NOMO-1 treated with dmso at 0.1 percent for 144 hours (cell line): Measurements from ENCODE around the gene CDH9.
"Not testable (repeated sequence)": the region's sequence is repeated elsewhere in the genome, so short reads cannot be mapped to it uniquely, and the experiment has no call there.

Experiments used
- DNase-seq: peaks from one replicate; lab custom pipeline; 2025; ENCODE audit not compliant: unreplicated experiment; lab: John Stamatoyannopoulos, UW

Gene CDH9

DNA sequence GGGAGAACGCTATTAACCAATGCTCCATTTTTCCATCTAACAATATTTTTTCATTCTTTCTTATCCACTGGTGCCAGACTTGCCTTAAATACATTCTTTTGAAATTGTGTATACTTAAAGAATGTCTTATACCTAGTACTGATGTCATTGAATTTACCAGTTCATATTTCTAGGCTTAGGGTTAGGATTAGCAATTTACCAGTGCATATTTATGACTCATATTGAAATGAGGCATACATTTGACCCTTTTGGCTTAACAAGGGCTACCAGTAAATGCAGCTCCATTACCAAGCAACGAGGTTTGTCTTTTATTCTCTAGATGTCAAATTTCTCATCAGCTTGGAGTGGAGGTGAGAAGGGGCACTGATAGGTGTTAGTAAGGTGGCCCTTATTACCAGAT, 89.5 kb downstream of the CDH9 start:
- no peak for DNase-seq

DNA sequence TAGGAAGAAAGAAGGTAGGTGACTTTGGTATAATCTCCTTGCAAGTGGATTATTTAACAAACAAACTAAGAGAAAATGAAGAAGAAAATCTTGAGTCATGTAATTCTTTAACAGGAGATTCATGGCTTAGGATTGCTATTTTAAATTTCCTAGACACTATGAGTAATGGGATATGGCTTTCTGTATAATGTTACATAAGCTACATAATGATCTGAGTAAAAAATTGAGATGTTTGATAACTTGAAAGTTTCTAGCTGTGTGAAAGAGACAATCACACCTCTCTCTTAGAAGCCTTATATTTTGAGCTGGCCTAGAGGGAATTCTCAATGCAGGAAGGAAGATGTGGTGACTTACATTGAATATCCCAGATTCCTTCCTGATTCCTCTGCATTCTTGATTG, 92.5 kb downstream of the CDH9 start:
- no peak for DNase-seq

DNA sequence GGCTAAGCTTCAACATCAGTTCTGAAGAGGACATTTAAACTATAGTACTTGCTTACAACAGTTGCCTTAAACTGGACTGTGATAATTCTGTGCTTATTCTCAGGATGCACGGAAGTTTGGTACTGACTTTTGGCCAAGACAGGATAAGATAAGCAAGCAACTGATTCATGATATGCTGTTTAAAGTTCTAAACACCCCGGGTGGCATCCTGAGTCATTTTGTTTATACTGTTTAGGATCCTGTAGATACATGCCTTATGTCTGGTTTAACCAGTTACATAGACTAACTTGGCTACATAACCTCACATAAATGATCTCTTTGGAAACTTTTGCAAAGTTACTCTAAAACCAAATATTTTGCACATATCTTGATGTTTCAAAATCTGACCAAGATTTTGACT, 95.9 kb downstream of the CDH9 start:
- DNase-seq, result no peak

DNA sequence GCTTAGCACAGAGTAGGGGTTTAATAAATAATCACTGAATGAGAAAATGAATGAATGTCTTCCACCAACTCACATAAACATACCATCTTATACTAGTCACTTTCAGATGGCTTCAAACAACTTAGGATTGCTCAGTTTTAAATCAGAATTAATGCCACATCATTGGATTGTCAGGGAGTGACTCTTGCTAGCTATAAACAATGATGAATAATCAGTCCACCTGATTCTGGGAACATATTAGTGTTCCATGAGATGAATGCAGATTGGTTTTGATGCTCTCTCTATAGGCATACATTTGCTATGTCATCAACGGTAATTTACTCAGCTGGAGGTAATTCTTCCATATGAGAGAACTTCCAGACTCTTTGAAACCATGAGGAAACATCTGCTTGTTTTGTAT, 97.4 kb downstream of the CDH9 start:
- DNase-seq, result no peak

DNA sequence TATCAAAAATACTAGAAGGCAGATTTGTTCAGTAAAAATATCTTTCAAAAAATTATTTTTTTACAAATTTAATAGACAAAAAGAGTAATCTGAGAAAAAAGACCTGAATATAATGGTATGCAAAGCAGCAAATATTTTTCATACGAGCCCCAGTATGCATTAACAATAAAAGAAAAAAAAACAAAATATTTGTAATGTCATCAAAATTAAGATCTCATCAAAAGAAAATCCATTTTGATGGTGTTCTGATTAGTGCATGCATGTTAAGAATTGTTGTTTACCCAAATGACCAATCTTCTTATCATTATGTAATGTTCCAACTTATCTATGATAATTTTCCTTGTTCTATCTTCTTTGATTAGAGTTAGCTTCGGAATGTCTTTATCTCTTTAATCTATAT, 106.1 kb downstream of the CDH9 start:
- no peak for DNase-seq

DNA sequence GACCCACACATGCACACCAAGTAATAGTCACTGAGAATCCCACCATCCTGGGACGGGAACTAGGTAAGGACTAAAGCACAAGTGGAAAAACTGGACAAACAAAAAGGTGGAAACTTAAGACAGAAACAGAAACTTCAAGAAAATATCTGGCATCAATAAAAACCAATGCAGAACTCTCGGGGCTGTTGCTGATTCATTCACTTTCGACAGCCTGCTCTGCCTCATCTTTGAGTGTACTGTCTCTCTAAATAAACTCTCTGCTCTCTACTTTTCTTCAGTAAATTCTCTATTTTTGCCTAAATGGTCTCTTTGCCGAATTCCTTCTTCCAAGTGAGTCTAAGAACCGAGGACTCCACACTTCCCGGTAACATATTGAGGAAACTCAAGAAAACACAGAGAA, 116.9 kb downstream of the CDH9 start:
- no peak for DNase-seq

DNA sequence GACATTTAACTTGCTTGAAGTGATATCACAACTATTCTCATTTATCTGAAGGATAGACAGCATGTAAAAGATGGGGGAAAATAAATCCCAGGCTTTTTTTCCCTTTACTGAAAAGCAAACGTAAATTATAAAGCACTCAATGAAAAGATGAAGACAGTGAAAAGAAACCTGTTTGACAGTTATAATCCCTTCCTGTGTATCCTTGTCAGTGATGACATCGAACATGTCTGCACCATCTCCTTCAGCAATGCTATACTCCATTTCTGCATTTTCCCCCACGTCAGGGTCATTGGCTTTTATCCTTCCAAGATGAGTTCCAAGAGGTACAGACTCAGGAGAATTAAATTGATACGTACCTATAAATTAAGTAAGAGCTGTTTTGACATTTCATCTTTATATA, 134.9 kb downstream of the CDH9 start:
- no peak for DNase-seq

DNA sequence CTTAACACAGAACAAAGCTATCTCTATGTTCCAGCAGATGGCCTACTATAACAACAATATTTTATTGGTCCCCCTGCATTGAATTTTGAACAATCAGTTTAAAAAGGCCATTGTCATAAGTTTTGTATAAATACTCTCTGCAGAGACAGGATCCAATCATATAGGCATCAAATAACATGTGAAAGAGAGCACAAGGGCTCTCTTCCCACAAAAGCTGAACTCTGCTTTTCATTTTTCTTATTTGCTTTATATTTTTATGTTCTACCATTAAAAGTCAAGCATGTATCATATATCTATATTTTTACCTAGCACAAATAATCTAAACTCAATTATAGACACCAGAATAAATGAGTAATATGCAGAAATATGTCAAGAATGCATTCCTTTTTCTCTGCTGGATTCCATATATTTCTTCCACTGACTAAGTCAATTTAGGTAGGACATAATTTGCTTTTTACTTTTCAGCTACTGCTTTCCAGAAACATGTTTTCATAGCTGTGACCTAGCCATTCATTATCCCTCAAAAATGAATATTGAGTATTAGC, 143.6 kb downstream of the CDH9 start:
- DNase-seq, result no peak

DNA sequence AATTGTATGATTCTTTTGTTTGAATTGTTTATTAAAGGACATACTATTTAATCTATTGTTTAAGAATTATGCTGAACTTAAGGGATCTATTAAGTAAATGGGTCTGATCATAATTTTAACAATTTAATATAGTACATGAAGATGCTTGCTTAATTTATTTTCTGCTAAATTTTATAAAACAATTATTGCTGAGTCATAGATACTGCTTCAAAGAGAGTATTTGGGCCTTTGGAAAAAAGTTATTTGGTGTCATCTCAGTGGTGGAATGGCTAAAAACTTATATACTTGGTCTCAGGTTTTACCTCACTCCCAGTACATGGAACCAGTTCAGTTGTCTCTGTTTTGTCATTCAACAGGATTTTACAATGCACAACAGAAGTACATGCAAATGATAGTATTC, 145.3 kb downstream of the CDH9 start:
- no peak for DNase-seq

DNA sequence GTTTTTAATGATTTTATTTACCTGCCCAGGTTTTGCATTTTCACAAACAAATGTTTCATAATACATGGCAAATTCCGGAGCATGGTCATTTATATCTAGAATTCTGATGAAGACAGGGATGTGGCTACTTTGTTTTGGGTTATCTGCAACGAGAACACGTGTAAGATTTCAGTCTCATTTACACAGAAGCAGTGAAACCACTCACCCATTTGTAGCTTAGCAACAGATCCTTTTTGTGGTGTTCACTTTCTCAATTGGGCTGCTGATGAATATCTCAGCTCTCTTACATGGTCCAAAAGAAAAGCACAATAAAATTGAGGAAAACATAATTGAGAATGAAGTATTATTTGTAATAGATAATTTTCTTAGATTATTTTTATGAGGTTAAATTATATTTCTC, 148.6 kb downstream of the CDH9 start:
- DNase-seq, result no peak

DNA sequence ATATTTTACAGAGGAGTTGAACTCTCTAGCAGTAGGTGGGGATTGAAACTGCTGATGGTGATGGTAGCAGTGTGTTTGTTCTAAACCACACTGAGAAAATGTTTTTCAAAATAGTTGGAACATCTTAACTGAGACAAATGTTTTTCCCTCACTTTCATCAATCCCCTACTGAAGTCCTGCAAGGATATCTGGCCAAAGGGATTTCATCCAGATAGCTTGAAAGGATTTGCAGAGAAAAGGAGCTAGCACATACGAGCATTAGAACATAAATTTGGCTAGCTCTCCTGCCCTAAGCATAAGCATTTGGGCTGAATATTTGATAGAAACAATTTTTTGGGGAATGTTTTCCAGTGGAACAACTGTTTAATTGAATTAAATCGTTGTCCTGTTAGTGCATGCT, 153.9 kb downstream of the CDH9 start:
- no peak for DNase-seq

DNA sequence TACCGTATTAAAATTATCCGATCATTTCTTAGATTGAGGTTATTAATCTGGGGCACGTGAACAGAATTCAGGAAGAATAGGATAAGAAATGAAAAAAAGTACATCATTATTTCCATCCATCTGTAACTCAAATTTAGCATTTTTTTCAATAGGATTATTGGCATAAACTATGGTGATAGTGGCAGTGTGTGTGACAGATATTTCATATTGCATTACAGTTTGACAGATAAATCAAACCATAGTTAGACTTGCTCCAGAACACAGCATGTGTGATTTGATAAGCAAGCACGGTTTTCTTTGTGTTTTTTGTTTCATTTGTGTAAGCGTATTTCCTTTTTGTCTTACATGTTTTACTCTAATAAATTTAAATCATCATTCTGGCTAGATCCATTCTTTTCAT, 155.0 kb downstream of the CDH9 start:
- no peak for DNase-seq

DNA sequence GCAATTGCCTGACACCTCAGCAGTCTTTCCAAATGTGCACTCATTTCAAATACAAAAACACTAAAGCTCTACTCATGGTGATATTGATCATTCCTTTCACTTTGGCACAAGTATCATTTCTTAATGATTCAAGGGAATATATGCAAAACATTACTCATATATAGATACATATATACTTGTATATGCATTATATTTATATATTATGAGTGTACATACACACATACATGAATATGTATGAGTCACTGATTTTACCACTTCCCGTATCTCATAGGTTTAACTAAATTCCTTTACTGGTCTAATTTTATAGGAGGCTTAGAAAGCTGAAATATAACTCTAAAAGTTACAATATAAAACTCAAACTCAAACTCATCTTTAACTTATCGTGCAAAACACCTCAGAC, 156.5 kb downstream of the CDH9 start:
- no peak for DNase-seq

DNA sequence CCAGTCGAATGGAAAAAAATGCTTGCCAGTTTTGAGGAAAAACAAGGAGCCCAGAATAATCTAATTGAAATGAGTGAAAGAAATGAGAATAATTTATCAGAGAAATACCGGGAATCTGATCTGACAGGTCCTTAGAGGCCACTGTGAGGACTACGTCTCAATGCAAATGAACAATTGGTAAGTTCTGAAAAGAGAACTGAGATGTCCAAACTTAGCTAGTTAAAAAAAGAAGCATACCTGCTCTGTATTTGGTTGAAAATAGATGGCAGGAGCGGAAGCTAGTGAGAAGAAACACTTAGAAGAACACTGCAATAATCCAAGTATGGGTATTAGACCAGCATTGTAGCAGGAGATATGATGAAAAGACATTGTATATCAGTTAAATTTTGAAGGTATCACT, 161.2 kb downstream of the CDH9 start:
- no peak for DNase-seq

DNA sequence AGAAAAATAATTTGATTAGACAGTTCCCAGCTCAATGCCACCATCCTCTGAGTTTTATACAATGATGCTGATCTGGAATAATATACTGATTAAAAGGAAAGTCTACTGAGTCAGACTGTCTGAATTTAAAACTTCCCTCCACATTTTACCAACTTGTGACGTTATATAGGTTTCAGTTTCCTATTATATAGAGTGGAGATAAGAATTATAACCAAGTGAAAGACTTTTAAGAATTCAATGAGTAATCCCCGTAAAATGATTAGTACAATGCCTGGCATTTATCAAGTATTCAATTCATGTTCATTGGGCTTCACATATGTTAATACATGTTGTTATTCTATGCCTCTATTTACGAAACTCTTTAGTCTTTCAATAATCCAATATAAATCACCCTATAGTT, 166.0 kb downstream of the CDH9 start:
- DNase-seq, result no peak

DNA sequence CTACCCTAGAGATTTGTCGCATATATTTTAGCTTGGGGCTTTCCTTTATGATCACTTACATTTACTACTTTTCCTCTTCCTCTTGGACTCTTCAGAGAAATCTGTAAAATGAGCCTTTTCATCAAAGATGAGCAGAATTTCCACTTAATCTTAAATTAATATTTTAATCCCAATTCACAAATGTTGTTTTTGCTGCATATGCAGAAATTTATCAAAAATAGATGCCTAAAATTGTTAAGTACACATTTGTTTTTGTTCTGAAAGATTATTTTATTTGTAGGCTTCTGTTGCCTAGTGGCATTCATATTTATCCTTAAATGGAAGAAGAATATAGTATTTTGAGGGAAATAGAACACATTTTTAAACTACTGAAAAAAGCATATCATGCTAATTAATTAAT, 168.6 kb downstream of the CDH9 start:
- DNase-seq, result no peak

DNA sequence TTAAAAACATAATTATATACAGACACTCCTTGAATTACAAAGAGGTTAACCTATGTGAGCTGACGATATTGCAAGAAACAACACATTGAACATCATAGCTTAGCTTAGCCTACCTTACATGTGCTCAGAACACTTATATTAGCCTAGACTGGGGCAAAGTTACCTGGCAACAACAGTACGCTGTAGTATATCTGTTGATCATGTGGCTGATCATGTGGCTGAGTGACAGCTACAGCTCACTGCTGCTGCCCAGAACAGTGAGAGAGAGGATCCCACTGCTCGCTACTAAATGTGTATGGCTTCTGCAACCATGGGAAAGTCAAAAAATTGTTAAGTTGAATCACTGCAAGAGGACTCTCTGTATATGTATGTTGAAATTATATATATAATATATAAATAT, 169.9 kb downstream of the CDH9 start:
- no peak for DNase-seq

DNA sequence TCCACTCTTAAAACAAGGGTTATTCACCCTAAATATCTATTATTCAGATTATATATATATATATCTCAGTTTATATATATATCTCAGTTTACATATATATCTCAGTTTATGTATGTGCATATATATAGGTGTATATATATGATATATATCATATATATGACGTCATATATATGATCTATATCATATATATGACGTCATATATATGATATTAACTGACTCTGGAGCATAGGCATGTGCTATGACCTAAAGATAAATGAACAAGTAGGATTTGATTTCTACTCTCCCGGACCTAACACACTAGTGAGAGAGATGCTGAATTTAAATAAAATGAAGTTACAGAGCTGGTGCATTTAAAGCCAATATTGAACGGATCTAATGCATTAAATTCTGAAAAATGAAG, 174.3 kb downstream of the CDH9 start:
- DNase-seq, result no peak

DNA sequence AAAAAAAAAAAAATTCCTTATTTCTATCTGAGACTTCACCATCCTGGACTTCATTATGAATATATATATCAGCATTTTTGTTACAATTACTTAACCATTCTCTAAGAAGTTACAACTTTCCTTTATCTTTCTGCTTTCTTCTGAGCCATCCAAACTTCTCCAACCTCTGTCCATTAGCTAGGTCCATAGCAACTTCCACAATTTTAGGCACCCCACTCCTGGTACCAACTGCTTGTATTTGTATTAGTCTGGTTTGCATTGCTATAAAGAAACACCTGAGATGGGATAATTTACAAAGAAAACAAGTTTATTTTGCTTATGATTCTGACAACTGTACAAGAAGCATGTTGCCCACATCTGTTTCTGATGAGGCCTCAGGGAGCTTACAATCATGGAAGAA, 182.1 kb downstream of the CDH9 start:
- no peak for DNase-seq

DNA sequence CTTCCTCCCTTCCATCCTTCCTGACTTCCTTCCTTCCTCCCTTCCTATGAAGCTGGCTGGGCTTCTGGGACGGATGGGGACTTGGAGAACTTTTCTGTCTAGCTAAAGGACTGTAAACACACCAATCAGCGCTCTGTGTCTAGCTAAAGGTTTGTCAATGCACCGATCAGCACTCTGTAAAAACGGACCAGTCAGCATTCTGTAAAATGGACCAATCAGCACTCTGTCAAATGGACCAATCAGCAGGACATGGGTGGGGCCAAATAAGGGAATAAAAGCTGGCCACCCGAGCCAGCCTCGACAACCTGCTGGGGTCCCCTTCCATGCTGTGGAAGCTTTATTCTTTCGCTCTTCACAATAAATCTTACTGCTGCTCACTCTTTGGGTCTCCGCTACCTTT, 185.9 kb downstream of the CDH9 start:
- not testable (repeated sequence) for DNase-seq

DNA sequence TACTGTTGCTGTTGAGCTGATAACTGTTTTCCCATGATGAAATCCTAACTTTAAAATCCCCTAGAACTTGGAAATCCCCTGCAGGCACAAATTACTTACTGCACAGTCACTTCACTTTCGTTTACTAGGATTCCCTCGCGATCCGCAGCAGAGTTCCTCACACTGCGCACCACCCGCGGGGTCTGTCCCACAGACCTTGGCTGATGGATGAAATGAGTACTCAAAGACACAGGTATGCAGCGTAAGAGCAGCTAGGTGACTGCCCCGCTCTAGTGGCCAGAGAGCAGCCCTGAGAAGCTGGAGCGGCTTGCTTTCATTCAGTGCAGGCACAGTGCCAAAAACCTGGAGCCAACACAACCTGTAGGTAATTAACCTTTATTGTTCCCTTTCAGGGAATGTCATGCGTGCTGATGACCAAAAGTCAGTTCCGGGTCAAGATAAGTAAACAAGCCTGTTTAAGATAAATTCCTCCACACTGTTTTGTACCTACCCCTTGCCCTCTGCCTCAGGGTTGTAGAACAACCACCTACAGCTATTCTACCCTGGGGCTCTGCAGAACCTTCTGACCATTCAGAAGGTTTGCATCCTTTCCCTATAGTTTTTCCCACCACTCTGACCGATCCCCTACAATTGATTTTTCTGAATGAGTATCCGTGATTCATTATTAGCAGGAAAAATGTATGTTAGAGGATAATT, 191.2 kb downstream of the CDH9 start:
- DNase-seq, result no peak

DNA sequence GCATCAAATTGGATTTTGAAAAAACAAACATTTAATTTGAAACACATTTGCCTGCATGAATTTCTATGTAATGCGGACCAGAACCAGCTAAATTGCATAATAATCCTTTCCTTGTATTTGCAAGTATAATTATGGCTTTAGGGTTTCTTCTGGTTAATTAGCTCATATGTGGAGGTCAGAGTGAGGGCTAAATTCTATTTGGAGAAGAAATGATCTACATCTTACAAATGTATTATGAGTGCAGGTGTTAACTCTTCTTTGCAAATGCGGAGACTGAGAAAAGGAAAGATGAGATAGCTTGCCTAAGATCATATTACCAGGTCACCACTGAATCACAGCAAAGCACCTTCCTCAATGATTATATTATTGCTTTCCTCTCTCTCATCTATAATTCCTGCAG, 194.7 kb downstream of the CDH9 start:
- no peak for DNase-seq

DNA sequence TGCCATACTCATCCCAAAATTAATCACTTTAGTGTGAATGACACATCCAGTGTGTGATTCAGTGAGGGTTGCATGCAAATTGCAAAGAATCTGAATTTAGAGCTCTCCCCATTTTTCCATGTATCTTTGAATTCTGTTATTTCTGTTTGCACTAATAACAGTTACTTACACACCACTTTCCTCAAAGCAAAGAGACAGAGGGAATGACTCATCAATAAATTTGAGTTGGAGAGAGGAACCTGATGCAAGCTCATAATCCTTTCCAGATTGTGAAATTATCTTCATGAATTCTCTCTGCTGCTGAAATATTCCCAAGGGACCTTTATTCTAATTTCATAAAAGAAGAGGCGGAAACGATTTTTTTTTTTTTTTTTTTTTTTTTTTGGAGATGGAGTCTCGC, 204.8 kb downstream of the CDH9 start:
- DNase-seq, result no peak
